GM12873 (cell line): ENCODE measurements around the gene POLR3C.

ENCODE experiments used
- CTCF ChIP-seq: IDR thresholded peaks from 2 replicates; pipeline ENCODE4 v1.5.1; 2012; ENCODE audit warnings: low read depth, mild to moderate bottlenecking, moderate library complexity, low read length, control low read depth; ENCODE audit not compliant: insufficient read depth; ENCODE audit errors: missing control alignments

POLR3C gene

GRCh38 chr1:145805057-145805456 is 18.9 kb upstream of the POLR3C start:
- TF ChIP-seq CTCF: no peak

DNA sequence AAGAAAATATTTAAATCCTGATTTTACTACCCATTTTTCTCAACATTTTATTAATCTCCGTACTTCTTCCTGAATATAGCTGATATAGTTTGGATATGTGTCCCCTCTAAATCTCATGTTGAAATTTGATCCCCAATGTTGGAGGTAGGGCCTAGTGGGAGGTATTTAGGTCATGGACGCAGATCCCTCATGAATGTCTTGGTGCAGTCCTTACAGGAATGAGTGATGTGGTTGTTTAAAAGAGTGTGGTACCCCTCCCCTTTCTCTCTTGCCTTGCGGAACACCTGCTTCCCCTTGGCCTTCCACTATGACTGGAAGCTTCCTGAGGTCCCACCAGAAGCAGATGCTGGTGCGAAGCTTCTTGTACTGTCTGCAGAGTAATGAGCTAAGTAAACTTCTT is 17.6 kb upstream of the POLR3C start:
- no peak for TF ChIP-seq CTCF

DNA sequence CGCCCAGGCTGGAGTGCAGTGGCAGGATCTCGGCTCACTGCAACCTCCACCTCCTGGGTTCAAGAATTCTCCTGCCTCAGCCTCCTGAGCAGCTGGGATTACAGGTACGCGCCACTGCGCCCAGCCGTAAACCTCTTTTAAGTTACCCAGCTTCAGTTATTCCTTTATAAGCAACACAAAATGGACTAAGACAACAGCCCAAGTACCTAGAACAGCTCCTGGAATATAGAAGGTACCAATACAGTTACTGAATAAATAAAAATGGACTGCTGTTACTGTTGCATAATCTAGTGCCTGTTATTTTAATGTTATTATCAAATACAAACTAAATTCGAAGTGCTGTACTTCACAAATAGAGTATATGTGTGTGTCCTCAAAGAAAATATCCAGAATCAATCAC is 17.2 kb upstream of the POLR3C start:
- no peak for TF ChIP-seq CTCF

DNA sequence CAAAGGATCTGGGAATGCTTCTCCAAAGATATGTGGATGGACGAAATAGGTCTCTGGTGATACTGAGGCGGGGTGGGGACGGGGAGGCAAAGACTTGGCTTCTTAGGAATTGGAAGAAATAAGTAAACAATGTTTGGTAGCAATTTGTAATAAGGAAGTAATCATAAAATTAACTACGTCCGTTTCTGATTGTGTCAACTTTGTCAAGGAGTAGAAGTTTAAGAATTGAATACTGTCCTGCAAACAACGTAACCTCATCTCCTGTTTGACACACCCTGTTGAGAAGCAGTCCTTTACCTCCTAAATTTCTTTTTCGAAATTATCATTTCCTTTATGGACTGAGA is 471 bp downstream of the POLR3C start:
- TF ChIP-seq CTCF: no peak

GRCh38 chr1:145826030-145826429 is 2.0 kb downstream of the POLR3C start:
- TF ChIP-seq CTCF: no peak

DNA sequence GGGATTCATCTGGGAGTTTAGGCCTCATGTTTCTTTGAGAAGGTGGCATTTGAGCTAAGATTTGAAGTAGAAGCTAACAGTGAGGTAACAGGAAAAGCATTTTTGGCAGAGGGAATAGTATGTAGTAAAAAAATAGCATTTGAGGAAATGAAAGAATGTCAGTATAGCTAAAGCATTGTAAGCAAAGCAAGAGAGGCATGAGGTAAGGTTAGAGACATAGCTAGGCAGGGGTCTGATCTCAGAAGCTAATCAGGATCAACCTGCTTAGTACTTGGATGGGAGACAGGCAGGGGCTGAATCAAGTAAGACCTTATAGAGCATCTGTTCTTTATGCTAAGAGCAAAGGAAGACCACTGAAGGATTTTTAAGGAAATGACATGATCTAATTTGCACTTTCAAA is 4.0 kb downstream of the POLR3C start:
- no peak for TF ChIP-seq CTCF

GRCh38 chr1:145828367-145829026 is 4.5 kb downstream of the POLR3C start:
- TF ChIP-seq CTCF: no peak
